Fibroblast of lung (primary cell): ENCODE measurements around the gene L3MBTL3. TPM values are rescaled to one million over a fixed set of nuclear protein-coding genes. Genes with fewer than 3 reads are reported as not detected.
"Not testable (repeated sequence)": the region's sequence is repeated elsewhere in the genome, so short reads cannot be mapped to it uniquely, and the experiment has no call there.

Experiments
- DNase-seq, 2 donors: peaks; one replicate each; pipeline versions ENCODE4 v3.0.0 to v3.0.0-alpha.2; 2010; ENCODE audit warnings: low read depth in 2 of 2
- H2AFZ ChIP-seq: 2 replicates; pipeline ENCODE4 v1.5.1; 2012; ENCODE audit warnings: low read length, control low read depth, inconsistent platforms
- H3K27ac ChIP-seq: 2 replicates; pipeline ENCODE4 v1.5.1; 2011; ENCODE audit warnings: low read length, control low read depth; ENCODE audit not compliant: insufficient read depth
- H3K27me3 ChIP-seq: 2 replicates; pipeline ENCODE4 v1.5.1; 2011; ENCODE audit warnings: mild to moderate bottlenecking, low read length; ENCODE audit not compliant: control insufficient read depth, insufficient read depth
- H3K36me3 ChIP-seq: 2 replicates; pipeline ENCODE4 v1.5.1; 2011; ENCODE audit warnings: low read length; ENCODE audit not compliant: control insufficient read depth, insufficient read depth
- H3K4me1 ChIP-seq: 2 replicates; pipeline ENCODE4 v1.5.1; 2011; ENCODE audit warnings: low read length; ENCODE audit not compliant: control insufficient read depth, insufficient read depth; ENCODE audit errors: extremely low read depth
- H3K4me2 ChIP-seq: 2 replicates; pipeline ENCODE4 v1.5.1; 2011; ENCODE audit warnings: low read length, control low read depth; ENCODE audit not compliant: insufficient read depth; ENCODE audit errors: extremely low read depth
- H3K4me3 ChIP-seq, 4 experiments: fragments of 200-600 bp in 1 of 4; sonication (generic) in 1 of 4; replicated peaks in 1 of 4; 2 replicates each; pipeline ENCODE4 v1.5.1; 2011 to 2016; ENCODE audit warnings: low read length in 4 of 4, low read depth in 3 of 4, mild to moderate bottlenecking in 3 of 4, control low read depth in 2 of 4, inconsistent platforms in 1 of 4, mixed read lengths in 1 of 4; ENCODE audit not compliant: insufficient read depth in 1 of 4; ENCODE audit errors: control extremely low read depth in 1 of 4
- H3K79me2 ChIP-seq: 2 replicates; pipeline ENCODE4 v1.5.1; 2012; ENCODE audit warnings: mild to moderate bottlenecking, low read length, inconsistent platforms; ENCODE audit not compliant: control insufficient read depth, insufficient read depth
- H3K9ac ChIP-seq: 2 replicates; pipeline ENCODE4 v1.5.1; 2011; ENCODE audit warnings: mild to moderate bottlenecking, low read length, control low read depth; ENCODE audit not compliant: insufficient read depth
- H3K9me3 ChIP-seq: 2 replicates; pipeline ENCODE4 v1.5.1; 2012; ENCODE audit warnings: low read depth, low read length; ENCODE audit not compliant: control insufficient read depth, insufficient read depth
- H4K20me1 ChIP-seq: 2 replicates; pipeline ENCODE4 v1.5.1; 2011; ENCODE audit warnings: low read length; ENCODE audit not compliant: control insufficient read depth, insufficient read depth; ENCODE audit errors: extremely low read depth
- CTCF ChIP-seq, 2 donors: IDR thresholded peaks in 1 of 2; conservative IDR thresholded peaks in 1 of 2; 1 replicate in 1 of 2; 2 replicates in 1 of 2; pipeline ENCODE4 v1.5.1; 2011 to 2012; ENCODE audit warnings: low read length in 2 of 2, control low read depth in 1 of 2, inconsistent platforms in 1 of 2, low read depth in 1 of 2, mild to moderate bottlenecking in 1 of 2
- EZH2 ChIP-seq: IDR thresholded peaks from 2 replicates; pipeline ENCODE4 v1.5.1; 2012; ENCODE audit warnings: low read length, control low read depth, mild to moderate bottlenecking; ENCODE audit errors: missing control alignments
- polyA plus RNA-seq, 2 donors: library from polyadenylated mRNA; depleted of rRNA in 1 of 2; stranded (reverse) in 1 of 2; unstranded in 1 of 2; fragments of >200 nt; gene quantifications; 2 replicates each; pipeline ENCODE4 v1.2.1, GENCODE V29; 2011 to 2012; ENCODE audit warnings: missing spikeins in 1 of 2
- total RNA-seq: library from RNA; depleted of rRNA; stranded (reverse); fragments of >200 nt; gene quantifications from 2 replicates; pipeline ENCODE4 v1.2.1, GENCODE V29; 2014

Gene L3MBTL3
- total and polyA plus RNA-seq, 2 donors (not counting 1 experiment from before 2014, with no cell fraction given), result 5.6 to 6.7 TPM

GRCh38 chr6:130115036-130115435 lies 96.7 kb downstream of the L3MBTL3 start:
- Histone ChIP-seq H3K36me3 (no peaks in the 10 kb centered on the region), H3K27ac (no peak overlapping the region), H3K9me3 (no peaks in the 10 kb centered on the region), H3K4me3 (no peak overlapping the region), H2AFZ (no peak overlapping the region), H3K9ac (no peak overlapping the region), H3K27me3 (no peaks in the 10 kb centered on the region), H3K4me2 (no peak overlapping the region), H3K79me2 (no peaks in the 10 kb centered on the region), H3K4me1 (no peaks in the 10 kb centered on the region), H4K20me1 (no peaks in the 10 kb centered on the region)
- no peak for DNase-seq
- TF ChIP-seq CTCF (conservative IDR thresholded peaks at IDR 0.05 in 1 of 2, IDR thresholded peaks at IDR 0.05 in 1 of 2; ENCODE audit: low read depth in 1 of 2, low read length in 2 of 2) (no peak), EZH2 (no peak)

- Histone ChIP-seq H2AFZ (no peak overlapping the region), H3K4me1 (no peaks in the 10 kb centered on the region), H3K27ac (no peak overlapping the region), H3K27me3 (no peaks in the 10 kb centered on the region), H3K79me2 (no peaks in the 10 kb centered on the region), H3K36me3 (no peaks in the 10 kb centered on the region), H3K9ac (no peak overlapping the region), H3K4me2 (no peak overlapping the region), H3K4me3 (no peak overlapping the region), H3K9me3 (no peaks in the 10 kb centered on the region), H4K20me1 (no peaks in the 10 kb centered on the region)
- TF ChIP-seq CTCF (conservative IDR thresholded peaks at IDR 0.05 in 1 of 2, IDR thresholded peaks at IDR 0.05 in 1 of 2; ENCODE audit: low read depth in 1 of 2, low read length in 2 of 2), result no peak
- no peak for TF ChIP-seq EZH2
- DNase-seq, result no peak
These were observed 97.9 kb downstream of the L3MBTL3 start for GRCh38 chr6:130116273-130116672.

GRCh38 chr6:130117187-130117701 lies 98.9 kb downstream of the L3MBTL3 start:
- not testable (repeated sequence) for H3K27me3 ChIP-seq, H3K4me1 ChIP-seq, DNase-seq, H3K79me2 ChIP-seq, H2AFZ ChIP-seq, H3K27ac ChIP-seq, H3K9ac ChIP-seq, H3K4me2 ChIP-seq, H3K9me3 ChIP-seq, H3K36me3 ChIP-seq, H4K20me1 ChIP-seq, H3K4me3 ChIP-seq
